Keratinocyte (primary cell): ENCODE data around the gene KAT2B. TPM values are rescaled to one million over a fixed set of nuclear protein-coding genes. Genes with fewer than 3 reads are reported as not detected.
"Not testable (repeated sequence)": the region's sequence is repeated elsewhere in the genome, so short reads cannot be mapped to it uniquely, and the experiment has no call there.

Experiments
- DNase-seq: peaks from one replicate; pipeline ENCODE4 v3.0.0-alpha.2; 2011; ENCODE audit warnings: low read depth, missing footprints, low spot score
- FAIRE-seq: peaks from 2 replicates; lab custom pipeline; 2011; peaks lifted over from hg19 to GRCh38; lab: Jason Lieb, UNC
- H2AFZ ChIP-seq: 2 replicates; pipeline ENCODE4 v1.6.0; 2012; ENCODE audit warnings: low read length, control low read depth, inconsistent platforms; ENCODE audit not compliant: control insufficient read depth
- H3K27ac ChIP-seq: 2 replicates; pipeline ENCODE4 v1.5.1; 2011; ENCODE audit warnings: low read length; ENCODE audit not compliant: control insufficient read depth, insufficient read depth
- H3K27me3 ChIP-seq: 3 replicates; pipeline ENCODE4 v1.6.0; 2011; ENCODE audit warnings: low read length; ENCODE audit not compliant: control insufficient read depth, insufficient read depth; ENCODE audit errors: extremely low read depth
- H3K36me3 ChIP-seq, 2 experiments: 2 replicates in 1 of 2; 3 replicates in 1 of 2; pipeline ENCODE4 v1.5.1; 2011; ENCODE audit warnings: low read length in 2 of 2, mild to moderate bottlenecking in 1 of 2; ENCODE audit not compliant: control insufficient read depth in 2 of 2, insufficient read depth in 2 of 2; ENCODE audit errors: extremely low read depth in 1 of 2
- H3K4me1 ChIP-seq: 3 replicates; pipeline ENCODE4 v1.5.1; 2011; ENCODE audit warnings: low read length; ENCODE audit not compliant: control insufficient read depth, insufficient read depth; ENCODE audit errors: extremely low read depth
- H3K4me2 ChIP-seq: 3 replicates; pipeline ENCODE4 v1.6.0; 2011; ENCODE audit warnings: low read depth, low read length; ENCODE audit not compliant: control insufficient read depth, insufficient read depth; ENCODE audit errors: extremely low read depth
- H3K4me3 ChIP-seq, 3 experiments: fragments of 200-600 bp in 1 of 3; sonication (generic) in 1 of 3; 2 replicates in 2 of 3; 3 replicates in 1 of 3; pipeline ENCODE4 v1.5.1; 2011 to 2016; ENCODE audit warnings: low read length in 3 of 3, mild to moderate bottlenecking in 3 of 3, control low read depth in 2 of 3, inconsistent platforms in 1 of 3, low read depth in 1 of 3, mixed read lengths in 1 of 3, mixed run types in 1 of 3, moderate library complexity in 1 of 3; ENCODE audit not compliant: control insufficient read depth in 2 of 3, insufficient read depth in 2 of 3; ENCODE audit errors: extremely low read depth in 1 of 3
- H3K79me2 ChIP-seq: 2 replicates; pipeline ENCODE4 v1.6.0; 2012; ENCODE audit warnings: low read length; ENCODE audit not compliant: control insufficient read depth, insufficient read depth
- H3K9ac ChIP-seq: 3 replicates; pipeline ENCODE4 v1.6.0; 2011; ENCODE audit warnings: low read length; ENCODE audit not compliant: control insufficient read depth, insufficient read depth; ENCODE audit errors: extremely low read depth
- H3K9me1 ChIP-seq: 3 replicates; pipeline ENCODE4 v1.6.0; 2011; ENCODE audit warnings: low read length; ENCODE audit not compliant: control insufficient read depth, insufficient read depth; ENCODE audit errors: extremely low read depth
- H3K9me3 ChIP-seq: 2 replicates; pipeline ENCODE4 v1.5.1; 2012; ENCODE audit warnings: low read depth, low read length; ENCODE audit not compliant: control insufficient read depth
- H4K20me1 ChIP-seq: 3 replicates; pipeline ENCODE4 v1.6.0; 2011; ENCODE audit warnings: low read length; ENCODE audit not compliant: control insufficient read depth, insufficient read depth; ENCODE audit errors: extremely low read depth
- CTCF ChIP-seq, 3 experiments: IDR thresholded peaks in 1 of 3; conservative IDR thresholded peaks in 1 of 3; optimal IDR thresholded peaks in 1 of 3; 2 replicates in 2 of 3; 3 replicates in 1 of 3; pipeline versions ENCODE3 to v1.5.1; 2011; ENCODE audit warnings: low read length in 3 of 3, mild to moderate bottlenecking in 3 of 3, moderate library complexity in 2 of 3, control low read depth in 1 of 3, inconsistent platforms in 1 of 3; ENCODE audit not compliant: insufficient read depth in 2 of 3; ENCODE audit errors: extremely low read depth in 1 of 3
- EZH2 ChIP-seq: IDR thresholded peaks from one replicate; pipeline ENCODE4 v1.6.1; 2012; ENCODE audit warnings: inconsistent platforms, mild to moderate bottlenecking, low read length, moderate library complexity
- dilution Hi-C: fragments of 300-500 bp; cut with MboI; formaldehyde crosslinking; loops from one replicate; pipeline ENCODE4 v1.7.0; 2020; ENCODE audit warnings: low sequenced_read_pairs; ENCODE audit not compliant: extremely low pct_ligation_motif_present
- polyA plus RNA-seq, 5 experiments: library from polyadenylated mRNA; depleted of rRNA in 3 of 5; stranded (reverse) in 3 of 5; stranded (forward) in 1 of 5; unstranded in 1 of 5; fragments of >200 nt; gene quantifications; 1 replicate in 1 of 5; 2 replicates in 3 of 5; 3 replicates in 1 of 5; pipeline versions ENCODE4 v1.2.1 to v1.2.3, GENCODE V29; 2011 to 2012; ENCODE audit warnings: missing spikeins in 2 of 5, low read depth in 1 of 5, low replicate concordance in 1 of 5

KAT2B gene
- polyA plus RNA-seq, 1 donor (not counting 4 experiments of a cell fraction or from before 2014, with no cell fraction given), result 4.6 TPM

GRCh38 chr3:20015525-20015924, 24.7 kb upstream of the KAT2B start:
- H3K4me2 ChIP-seq, result no peak overlapping the region
- no peak overlapping the region for H3K27ac ChIP-seq
- peaks cover 4% of the 10 kb centered on the region for H3K4me1 ChIP-seq
- TF ChIP-seq EZH2, result no peak
- no peak for TF ChIP-seq CTCF (optimal IDR thresholded peaks at IDR 0.05 in 1 of 3, IDR thresholded peaks at IDR 0.05 in 1 of 3, conservative IDR thresholded peaks at IDR 0.05 in 1 of 3; ENCODE audit: extremely low read depth in 1 of 3, insufficient read depth in 2 of 3, low read length in 3 of 3)
- no peaks in the 10 kb centered on the region for H3K9me1 ChIP-seq
- dilution Hi-C loops, result no loop called here
- H2AFZ ChIP-seq, result no peak overlapping the region
- no peak overlapping the region for H3K9ac ChIP-seq
- H3K79me2 ChIP-seq, result no peaks in the 10 kb centered on the region
- no peak overlapping the region for H3K4me3 ChIP-seq
- no peaks in the 10 kb centered on the region for H3K9me3 ChIP-seq
- no peak for DNase-seq
- FAIRE-seq, result no peak
- no peaks in the 10 kb centered on the region for H3K27me3 ChIP-seq
- H4K20me1 ChIP-seq, result no peaks in the 10 kb centered on the region
- H3K36me3 ChIP-seq, result no peaks in the 10 kb centered on the region

GRCh38 chr3:20016076-20016475, 24.2 kb upstream of the KAT2B start:
- H3K9me3 ChIP-seq, H4K20me1 ChIP-seq, H3K27me3 ChIP-seq, H3K27ac ChIP-seq, DNase-seq, H3K9me1 ChIP-seq, H3K79me2 ChIP-seq, H3K4me3 ChIP-seq, H3K4me2 ChIP-seq, H3K9ac ChIP-seq, H2AFZ ChIP-seq, H3K4me1 ChIP-seq, H3K36me3 ChIP-seq, dilution Hi-C loops, FAIRE-seq: not testable (repeated sequence)

- Histone ChIP-seq H3K4me2 (no peak overlapping the region), H3K27ac (no peak overlapping the region), H3K36me3 (no peaks in the 10 kb centered on the region), H3K9me1 (no peaks in the 10 kb centered on the region), H4K20me1 (no peaks in the 10 kb centered on the region), H3K4me3 (no peak overlapping the region), H2AFZ (no peak overlapping the region), H3K79me2 (no peaks in the 10 kb centered on the region), H3K27me3 (no peaks in the 10 kb centered on the region), H3K9me3 (no peaks in the 10 kb centered on the region), H3K9ac (no peak overlapping the region), H3K4me1 (no peaks in the 10 kb centered on the region)
- TF ChIP-seq CTCF (optimal IDR thresholded peaks at IDR 0.05 in 1 of 3, IDR thresholded peaks at IDR 0.05 in 1 of 3, conservative IDR thresholded peaks at IDR 0.05 in 1 of 3; ENCODE audit: extremely low read depth in 1 of 3, insufficient read depth in 2 of 3, low read length in 3 of 3) (no peak), EZH2 (no peak)
- FAIRE-seq, result no peak
- no peak for DNase-seq
- dilution Hi-C loops, result no loop called here
Measured at GRCh38 chr3:20022954-20023622, 17.2 kb upstream of the KAT2B start.
